OCI-LY3 (cell line): ENCODE data around the gene ANKRD55.

ENCODE experiments used
- CTCF ChIP-seq: fragments of 200-600, 300-600 bp; sonication (generic); IDR thresholded peaks from 2 replicates; pipeline ENCODE4 v1.5.1; 2014; ENCODE audit warnings: antibody characterized with exemption, low read length, low read depth
- EZH2phosphoT487 ChIP-seq: fragments of 200-600 bp; shearing (Covaris generic); IDR thresholded peaks from 2 replicates; pipeline ENCODE4 v1.6.1; 2018; ENCODE audit warnings: antibody characterized with exemption, mixed run types, low read depth

GRCh38 chr5:56212130-56212879 is 20.8 kb downstream of the ANKRD55 start:
- TF ChIP-seq CTCF (no peak), EZH2phosphoT487 (no peak)
